Trophoblast cell (in vitro differentiated cells and primary cell): Measurements from ENCODE around the gene CEP162.
"Not testable (repeated sequence)": the region's sequence is repeated elsewhere in the genome, so short reads cannot be mapped to it uniquely, and the experiment has no call there.

ENCODE experiments used
- DNase-seq, 2 donors: peaks; one replicate each; pipeline ENCODE4 v3.0.0-alpha.2; 2016
- H2AFZ ChIP-seq: 2 replicates; pipeline ENCODE4 v1.6.1; 2013; ENCODE audit warnings: low read length, moderate library complexity, mild to moderate bottlenecking; ENCODE audit not compliant: insufficient read depth, poor library complexity
- H2AK5ac ChIP-seq: 2 replicates; pipeline ENCODE4 v1.6.1; 2013; ENCODE audit warnings: mild to moderate bottlenecking, low read length
- H2BK120ac ChIP-seq: 2 replicates; pipeline ENCODE4 v1.6.1; 2013; ENCODE audit warnings: low read length, mild to moderate bottlenecking, moderate library complexity; ENCODE audit not compliant: insufficient read depth, poor library complexity
- H2BK12ac ChIP-seq: 2 replicates; pipeline ENCODE4 v1.6.1; 2013; ENCODE audit warnings: mild to moderate bottlenecking, low read length, moderate library complexity
- H2BK5ac ChIP-seq: 2 replicates; pipeline ENCODE4 v1.6.1; 2013; ENCODE audit warnings: low read length, low read depth, moderate library complexity, mild to moderate bottlenecking; ENCODE audit not compliant: poor library complexity
- H3K14ac ChIP-seq: 2 replicates; pipeline ENCODE4 v1.6.1; 2013; ENCODE audit warnings: mild to moderate bottlenecking, low read length
- H3K18ac ChIP-seq: 2 replicates; pipeline ENCODE4 v1.6.1; 2013; ENCODE audit warnings: mild to moderate bottlenecking, low read length
- H3K23ac ChIP-seq: 2 replicates; pipeline ENCODE4 v1.6.1; 2013; ENCODE audit warnings: low read length
- H3K27ac ChIP-seq: 2 replicates; pipeline ENCODE4 v1.5.1; 2013; ENCODE audit warnings: low read depth, mild to moderate bottlenecking, inconsistent platforms, low read length, moderate library complexity
- H3K27me3 ChIP-seq: 2 replicates; pipeline ENCODE4 v1.6.1; 2013; ENCODE audit warnings: inconsistent platforms, mild to moderate bottlenecking, low read length, moderate library complexity; ENCODE audit not compliant: insufficient read depth
- H3K36me3 ChIP-seq, 2 experiments: 1 replicate in 1 of 2; 2 replicates in 1 of 2; pipeline ENCODE4 v1.6.1; 2013; ENCODE audit warnings: low read length in 2 of 2, mild to moderate bottlenecking in 2 of 2, moderate library complexity in 1 of 2; ENCODE audit not compliant: insufficient read depth in 2 of 2, control insufficient read depth in 1 of 2
- H3K4ac ChIP-seq: 2 replicates; pipeline ENCODE4 v1.6.1; 2013; ENCODE audit warnings: low read depth, mild to moderate bottlenecking, low read length, moderate library complexity
- H3K4me1 ChIP-seq, 2 experiments: 1 replicate in 1 of 2; 2 replicates in 1 of 2; pipeline ENCODE4 v1.6.1; 2013; ENCODE audit warnings: low read length in 2 of 2, mild to moderate bottlenecking in 2 of 2, moderate library complexity in 1 of 2; ENCODE audit not compliant: insufficient read depth in 2 of 2, control insufficient read depth in 1 of 2
- H3K4me2 ChIP-seq: 2 replicates; pipeline ENCODE4 v1.6.1; 2013; ENCODE audit warnings: inconsistent platforms, mild to moderate bottlenecking, low read length, moderate library complexity
- H3K4me3 ChIP-seq: 2 replicates; pipeline ENCODE4 v1.5.1; 2013; ENCODE audit warnings: mild to moderate bottlenecking, low read depth, low read length, inconsistent platforms
- H3K79me1 ChIP-seq: one replicate; pipeline ENCODE4 v1.6.1; 2013; ENCODE audit warnings: low read length
- H3K79me2 ChIP-seq: 2 replicates; pipeline ENCODE4 v1.6.1; 2013; ENCODE audit warnings: low read length, mild to moderate bottlenecking; ENCODE audit not compliant: control insufficient read depth, insufficient read depth, poor library complexity
- H3K9ac ChIP-seq: 2 replicates; pipeline ENCODE4 v1.6.1; 2013; ENCODE audit warnings: mild to moderate bottlenecking, low read length
- H3K9me3 ChIP-seq: 2 replicates; pipeline ENCODE4 v1.6.1; 2013; ENCODE audit warnings: low read depth, mild to moderate bottlenecking, control low read depth, inconsistent platforms, low read length; ENCODE audit not compliant: insufficient read depth
- H4K12ac ChIP-seq: 2 replicates; pipeline ENCODE4 v1.6.1; 2013; ENCODE audit warnings: low read depth, mild to moderate bottlenecking, low read length, moderate library complexity
- H4K8ac ChIP-seq: 2 replicates; pipeline ENCODE4 v1.6.1; 2013; ENCODE audit warnings: low read depth, mild to moderate bottlenecking, low read length, moderate library complexity
- H4K91ac ChIP-seq: one replicate; pipeline ENCODE4 v1.6.1; 2013; ENCODE audit warnings: low read depth, mild to moderate bottlenecking, low read length, moderate library complexity
- WGBS: extraction: QIAGEN DNeasy Blood & Tissue Kit; methylation state at CpG from one replicate; pipeline ENCODE4 v1.1.7; 2013; ENCODE audit warnings: missing lambda C conversion rate; ENCODE audit not compliant: insufficient read length, insufficient coverage; ENCODE audit errors: extremely low coverage; 5-methylcytosine and 5-hydroxymethylcytosine counted together

The CEP162 gene

GRCh38 chr6:84244416-84245081 is 17.1 kb upstream of the CEP162 start:
- not testable (repeated sequence) for H3K9me3 ChIP-seq, H2BK120ac ChIP-seq, H3K79me2 ChIP-seq, H4K8ac ChIP-seq, H3K27ac ChIP-seq, H3K18ac ChIP-seq, H3K9ac ChIP-seq, H4K12ac ChIP-seq, H2BK5ac ChIP-seq, H3K27me3 ChIP-seq, H3K4me3 ChIP-seq, H3K4ac ChIP-seq, H3K14ac ChIP-seq, DNase-seq, H2BK12ac ChIP-seq, H3K4me1 ChIP-seq, H2AK5ac ChIP-seq, H3K23ac ChIP-seq, H2AFZ ChIP-seq, H3K79me1 ChIP-seq, H4K91ac ChIP-seq, H3K4me2 ChIP-seq, H3K36me3 ChIP-seq
- no CpG with 5 or more reads among the region's 51 CpGs for WGBS

- H4K8ac ChIP-seq = no peak overlapping the region
- WGBS = no CpG with 5 or more reads among the region's 1 CpG
- no peak overlapping the region for H3K14ac ChIP-seq
- H3K23ac ChIP-seq = no peak overlapping the region
- H3K79me2 ChIP-seq = no peaks in the 10 kb centered on the region
- no peak overlapping the region for H2BK120ac ChIP-seq
- H4K12ac ChIP-seq = no peak overlapping the region
- no peaks in the 10 kb centered on the region for H3K4me1 ChIP-seq
- H2BK12ac ChIP-seq = no peak overlapping the region
- no peaks in the 10 kb centered on the region for H3K9me3 ChIP-seq
- H3K27ac ChIP-seq = no peak overlapping the region
- H2BK5ac ChIP-seq = no peak overlapping the region
- no peak overlapping the region for H3K4me3 ChIP-seq
- DNase-seq = no peak
- no peak overlapping the region for H3K18ac ChIP-seq
- no peaks in the 10 kb centered on the region for H3K27me3 ChIP-seq
- H3K9ac ChIP-seq = no peak overlapping the region
- no peak overlapping the region for H2AFZ ChIP-seq
- no peak overlapping the region for H4K91ac ChIP-seq
- no peak overlapping the region for H3K4ac ChIP-seq
- no peak overlapping the region for H2AK5ac ChIP-seq
- no peak overlapping the region for H3K4me2 ChIP-seq
- no peaks in the 10 kb centered on the region for H3K79me1 ChIP-seq
- H3K36me3 ChIP-seq = no peaks in the 10 kb centered on the region
Measured at GRCh38 chr6:84243240-84243639, 15.8 kb upstream of the CEP162 start.

- DNase-seq = no peak
- Histone ChIP-seq H4K91ac (no peak overlapping the region), H3K18ac (no peak overlapping the region), H2AK5ac (no peak overlapping the region), H2BK5ac (no peak overlapping the region), H4K8ac (no peak overlapping the region), H3K79me1 (no peaks in the 10 kb centered on the region), H3K9ac (no peak overlapping the region), H3K9me3 (no peaks in the 10 kb centered on the region), H3K14ac (no peak overlapping the region), H3K4ac (no peak overlapping the region), H3K36me3 (no peaks in the 10 kb centered on the region), H2AFZ (no peak overlapping the region), H3K4me3 (no peak overlapping the region), H2BK12ac (no peak overlapping the region), H3K79me2 (no peaks in the 10 kb centered on the region), H3K4me1 (no peaks in the 10 kb centered on the region), H3K4me2 (no peak overlapping the region), H4K12ac (no peak overlapping the region), H3K23ac (no peak overlapping the region), H3K27me3 (no peaks in the 10 kb centered on the region), H3K27ac (no peak overlapping the region), H2BK120ac (no peak overlapping the region)
Measured at GRCh38 chr6:84242265-84242664, 14.8 kb upstream of the CEP162 start.

- Histone ChIP-seq H2AFZ (no peak overlapping the region), H4K91ac (no peak overlapping the region)
Measured at GRCh38 chr6:84228198-84228543, 728 bp upstream of the CEP162 start.

More at GRCh38 chr6:84228198-84228543, 728 bp upstream of the CEP162 start:
- H2BK12ac ChIP-seq = no peak overlapping the region
- peak overlapping the region; percentile 81 for H3K4me2 ChIP-seq
- H3K9me3 ChIP-seq = no peaks in the 10 kb centered on the region
- no peaks in the 10 kb centered on the region for H3K36me3 ChIP-seq
- no peak overlapping the region for H2BK5ac ChIP-seq
- no peak overlapping the region for H3K14ac ChIP-seq
- no peak overlapping the region for H4K8ac ChIP-seq
- WGBS = no CpG with 5 or more reads among the region's 1 CpG
- DNase-seq = no peak
- H3K4me3 ChIP-seq = no peak overlapping the region
- H2BK120ac ChIP-seq = no peak overlapping the region
- no peak overlapping the region for H3K4ac ChIP-seq
- no peak overlapping the region for H4K12ac ChIP-seq
- no peak overlapping the region for H3K23ac ChIP-seq
- H3K27ac ChIP-seq = no peak overlapping the region
- H3K79me1 ChIP-seq = peaks cover 4% of the 10 kb centered on the region
- H3K9ac ChIP-seq = no peak overlapping the region
- H2AK5ac ChIP-seq = no peak overlapping the region
- H3K18ac ChIP-seq = no peak overlapping the region
- peaks cover 0 to 2% of the 10 kb centered on the region in 2 experiments for H3K4me1 ChIP-seq
- peaks cover 5% of the 10 kb centered on the region for H3K79me2 ChIP-seq
- no peaks in the 10 kb centered on the region for H3K27me3 ChIP-seq
